Measurements from ENCODE around the gene SSR4. TPM values are rescaled to one million over a fixed set of nuclear protein-coding genes. Genes with fewer than 3 reads are reported as not detected.

SSR4 gene
- total and polyA plus RNA-seq, 10 of the 15 experiments (the other 5 are each of a cell fraction or from before 2014, with no cell fraction given): 151 to 521 (median 310) TPM

- POLR2A ChIA-PET: interaction anchor here (1.2 kb wide), 1 partner anchor 227 kb away, joined by 4 read pairs; no protein-coding TSS in a partner anchor
- intact Hi-C loops (cut with micrococcal nuclease; ENCODE audit: unreplicated experiment) (no loop called here), in situ Hi-C loops (cut with MboI) (no loop called here)
- ATAC-seq (peak; percentile 21), DNase-seq (ENCODE audit: low read depth, low spot score) (no peak), FAIRE-seq (no peak)
- no peaks in the 10 kb centered on the region for H3K27me3 ChIP-seq (replicated peaks in 1 of 2; ENCODE audit: control insufficient read depth in 2 of 2, insufficient read depth in 2 of 2, low read length in 1 of 2)
- H3K79me2 ChIP-seq (ENCODE audit: control insufficient read depth, insufficient read depth, low read length): peaks cover 45% of the 10 kb centered on the region
- H3K9ac ChIP-seq (ENCODE audit: control insufficient read depth, insufficient read depth, low read length): peak overlapping the region; percentile 89
- peak overlapping the region; percentile 82 for H3K27ac ChIP-seq (ENCODE audit: control insufficient read depth, insufficient read depth)
- H3K36me3 ChIP-seq (ENCODE audit: control insufficient read depth in 2 of 2, insufficient read depth in 2 of 2, low read length in 1 of 2): no peaks in the 10 kb centered on the region; a peak in 2 of 4 replicates
- peak overlapping the region; percentile 75 for H3K4me3 ChIP-seq
- peak overlapping the region; percentile 36 for H3K4me2 ChIP-seq (ENCODE audit: control insufficient read depth, insufficient read depth)
- CTCF ChIA-PET: interaction anchor here (2.1 kb wide), 1 partner anchor 130 kb away, joined by 6 read pairs; no protein-coding TSS in a partner anchor
- 32% methylated on average over 7 of the region's 7 CpGs for WGBS (ENCODE audit: insufficient coverage, insufficient replicate concordance, low lambda C conversion rate, missing lambda C conversion rate)
- no TSS peak for BruUV-seq (replicated peaks)
- peak; percentile 18 for TF ChIP-seq MEF2B (IDR thresholded peaks at IDR 0.05; ENCODE audit: partially characterized antibody, poor library complexity, severe bottlenecking)
- TF ChIP-seq PML (IDR thresholded peaks at IDR 0.05; ENCODE audit: low read length): no peak
- no peak overlapping the region for H2AFZ ChIP-seq (ENCODE audit: control insufficient read depth, low read depth, low read length)
- SMC1A ChIA-PET (ENCODE audit: uncharacterized antibody, unreplicated experiment): interaction anchor here (0.7 kb wide), 1 partner anchor 159 kb away, joined by 3 read pairs; no protein-coding TSS in a partner anchor
- no peaks in the 10 kb centered on the region; the same call in 2 of the 3 replicates for H3K9me3 ChIP-seq (replicated peaks; ENCODE audit: control insufficient read depth, insufficient read depth, low read length)
- RAD21 ChIA-PET (ENCODE audit: unreplicated experiment): interaction anchor here (0.6 to 1.3 kb wide), 2 partner anchors 106 to 304 kb away, joined by 3 read pairs; partner anchors contain the start of gene SLC6A8
- H3K4me1 ChIP-seq (ENCODE audit: control insufficient read depth, insufficient read depth, low read length): peaks cover 4% of the 10 kb centered on the region; the same call in 1 of the 2 replicates
- H4K20me1 ChIP-seq (ENCODE audit: control insufficient read depth, insufficient read depth): no peaks in the 10 kb centered on the region; the same call in 1 of the 2 replicates
Observed at GRCh38 chrX:153793291-153793690, 1.2 kb upstream of the SSR4 start.

DNA sequence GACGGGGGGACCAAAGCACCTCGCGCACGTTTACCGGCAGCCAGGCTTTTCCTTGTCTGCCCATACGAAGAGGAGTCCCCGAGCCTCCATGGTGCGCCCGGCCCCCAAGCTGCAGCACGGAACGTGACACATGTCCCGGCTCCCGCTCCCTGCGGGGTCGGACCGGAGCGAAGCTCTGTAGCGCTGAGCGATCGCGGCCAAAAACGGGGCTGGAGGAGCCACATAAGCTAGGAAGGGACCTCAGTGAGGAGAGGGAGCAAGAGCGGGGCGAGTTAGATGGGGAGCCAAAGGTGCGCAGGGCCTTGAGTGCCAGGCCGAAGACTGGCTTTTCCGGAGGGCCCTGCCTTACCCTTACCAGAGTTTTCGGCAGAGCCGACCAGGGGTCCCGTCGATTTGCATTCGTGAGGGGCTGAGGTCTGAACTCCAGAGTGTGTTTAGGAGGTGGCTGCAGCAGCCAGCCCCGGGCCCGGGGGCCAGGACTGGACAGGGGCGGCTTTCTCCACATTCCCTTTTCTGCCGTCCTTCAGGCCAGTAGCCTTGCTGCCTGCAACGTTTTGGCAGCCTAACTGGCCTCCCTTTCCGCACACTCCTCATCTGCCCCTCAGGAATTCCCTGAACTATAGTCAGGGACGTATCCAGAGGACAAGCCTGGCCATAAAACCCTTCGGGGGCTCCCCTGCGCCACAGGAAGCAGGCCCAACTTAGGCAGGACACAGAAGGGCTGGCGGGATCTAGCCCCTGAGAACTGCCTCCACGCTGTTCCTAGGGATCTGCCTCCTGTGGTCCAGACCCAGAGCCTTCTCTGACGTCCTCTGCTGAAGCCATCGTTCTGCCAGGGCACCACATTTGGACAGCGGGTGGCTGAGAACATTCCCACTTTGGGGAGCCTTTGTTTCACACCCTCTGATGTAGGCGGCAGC lies 689 bp downstream of the SSR4 start:
- H3K9ac ChIP-seq (ENCODE audit: control insufficient read depth, insufficient read depth, low read length): peak overlapping the region; percentile 85
- H4K20me1 ChIP-seq (ENCODE audit: control insufficient read depth, insufficient read depth): no peaks in the 10 kb centered on the region; the same call in 1 of the 2 replicates
- no peaks in the 10 kb centered on the region; the same call in 2 of the 3 replicates for H3K9me3 ChIP-seq (replicated peaks; ENCODE audit: control insufficient read depth, insufficient read depth, low read length)
- peak in 1 of 2 experiments; percentile 53; a peak in 1 of 4 replicates for TF ChIP-seq BHLHE40 (IDR thresholded peaks at IDR 0.05; ENCODE audit: borderline replicate concordance in 1 of 2, low read depth in 2 of 2, low read length in 1 of 2)
- peak in 1 of 2 experiments; percentile 54; a peak in 1 of 4 replicates for TF ChIP-seq SRF (IDR thresholded peaks at IDR 0.05; ENCODE audit: low read depth in 2 of 2, low read length in 2 of 2)
- no peak for TF ChIP-seq BRCA1 (IDR thresholded peaks at IDR 0.05; ENCODE audit: low read depth, low read length)
- H3K4me1 ChIP-seq (ENCODE audit: control insufficient read depth, insufficient read depth, low read length): peaks cover 4% of the 10 kb centered on the region; the same call in 1 of the 2 replicates
- intact Hi-C loops (cut with micrococcal nuclease; ENCODE audit: unreplicated experiment): loop anchor here (2.0 kb wide), 1 partner anchor 132 kb away; the partner anchor contains the start of gene ARHGAP4
- H3K79me2 ChIP-seq (ENCODE audit: control insufficient read depth, insufficient read depth, low read length): peaks cover 45% of the 10 kb centered on the region
- H3K36me3 ChIP-seq (ENCODE audit: control insufficient read depth in 2 of 2, insufficient read depth in 2 of 2, low read length in 1 of 2): peaks cover 0 to 1% of the 10 kb centered on the region in 2 experiments; a peak in 2 of 4 replicates
- in situ Hi-C loops (cut with MboI): no loop called here
- POLR2A ChIA-PET: interaction anchor here (1.0 to 1.1 kb wide), 2 partner anchors 130 to 134 kb away, joined by 4 to 6 read pairs; no protein-coding TSS in a partner anchor
- RAD21 ChIA-PET (ENCODE audit: unreplicated experiment): interaction anchor here (0.9 to 1.3 kb wide), 3 partner anchors 108 to 134 kb away, joined by 3 to 5 read pairs (median 3); partner anchors contain the start of genes ARHGAP4 and SLC6A8
- ATAC-seq (peak; percentile 7), FAIRE-seq (no peak), DNase-seq (ENCODE audit: low read depth, low spot score) (no peak)
- SMC1A ChIA-PET (ENCODE audit: uncharacterized antibody, unreplicated experiment): no interaction called here
- BruUV-seq (replicated peaks): TSS peak; percentile 90
- H3K27ac ChIP-seq (ENCODE audit: control insufficient read depth, insufficient read depth): peak overlapping the region; percentile 63
- no peaks in the 10 kb centered on the region for H3K27me3 ChIP-seq (replicated peaks in 1 of 2; ENCODE audit: control insufficient read depth in 2 of 2, insufficient read depth in 2 of 2, low read length in 1 of 2)
- H3K4me2 ChIP-seq (ENCODE audit: control insufficient read depth, insufficient read depth): peak overlapping the region; percentile 56
- peak overlapping the region; percentile 82 for H3K4me3 ChIP-seq
- WGBS (ENCODE audit: insufficient coverage, insufficient replicate concordance, low lambda C conversion rate, missing lambda C conversion rate): 41% methylated on average over 36 of the region's 47 CpGs
- CTCF ChIA-PET: interaction anchor here (1.2 to 2.1 kb wide), 3 partner anchors 129 to 504 kb away, joined by 3 to 6 read pairs (median 5); no protein-coding TSS in a partner anchor
- H2AFZ ChIP-seq (ENCODE audit: control insufficient read depth, low read depth, low read length): peak overlapping the region; percentile 28; the same call in 1 of the 2 replicates

All from GM12878 (cell line).